Measurements from ENCODE around the gene RBFOX2. TPM values are rescaled to one million over a fixed set of nuclear protein-coding genes. Genes with fewer than 3 reads are reported as not detected.

RBFOX2 gene
- total RNA-seq, 3 donors from 2014 or later, result 63.4 to 97.3 (median 85.5) TPM

DNA sequence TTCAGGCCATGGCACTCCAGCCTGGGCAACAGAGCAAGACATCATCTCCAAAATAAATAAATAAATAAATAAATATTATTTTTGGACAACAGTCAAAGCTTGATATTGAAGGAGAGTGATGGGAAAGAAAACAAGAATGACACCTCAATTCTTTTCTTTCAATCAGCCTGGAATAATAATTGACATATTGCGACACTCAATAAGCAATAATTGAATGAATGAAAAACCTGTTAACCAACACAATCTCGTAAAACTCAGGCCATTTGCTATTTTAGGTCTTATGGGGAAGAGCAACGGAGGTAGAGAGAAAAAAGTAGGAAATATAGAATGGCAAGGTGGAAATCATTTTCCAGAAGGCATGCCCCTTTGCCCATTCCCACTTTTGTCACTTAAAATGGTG is 10.5 kb upstream of the RBFOX2 start:
- DNase-seq (ENCODE audit: low spot score in 2 of 2), result no peak
- intact Hi-C loops (cut with DNase I; ENCODE audit: low total_unique reads), result no loop called here
- Histone ChIP-seq H3K9me3 (no peaks in the 10 kb centered on the region), H3K4me1 (no peaks in the 10 kb centered on the region), H3K36me3 (no peaks in the 10 kb centered on the region), H3K4me3 (no peak overlapping the region), H3K27me3 (no peaks in the 10 kb centered on the region), H3K27ac (no peak overlapping the region)
- TF ChIP-seq POLR2AphosphoS5 (IDR thresholded peaks at IDR 0.05) (no peak), POLR2A (IDR thresholded peaks at IDR 0.05) (no peak)
- TF ChIP-seq, protein P1, sequence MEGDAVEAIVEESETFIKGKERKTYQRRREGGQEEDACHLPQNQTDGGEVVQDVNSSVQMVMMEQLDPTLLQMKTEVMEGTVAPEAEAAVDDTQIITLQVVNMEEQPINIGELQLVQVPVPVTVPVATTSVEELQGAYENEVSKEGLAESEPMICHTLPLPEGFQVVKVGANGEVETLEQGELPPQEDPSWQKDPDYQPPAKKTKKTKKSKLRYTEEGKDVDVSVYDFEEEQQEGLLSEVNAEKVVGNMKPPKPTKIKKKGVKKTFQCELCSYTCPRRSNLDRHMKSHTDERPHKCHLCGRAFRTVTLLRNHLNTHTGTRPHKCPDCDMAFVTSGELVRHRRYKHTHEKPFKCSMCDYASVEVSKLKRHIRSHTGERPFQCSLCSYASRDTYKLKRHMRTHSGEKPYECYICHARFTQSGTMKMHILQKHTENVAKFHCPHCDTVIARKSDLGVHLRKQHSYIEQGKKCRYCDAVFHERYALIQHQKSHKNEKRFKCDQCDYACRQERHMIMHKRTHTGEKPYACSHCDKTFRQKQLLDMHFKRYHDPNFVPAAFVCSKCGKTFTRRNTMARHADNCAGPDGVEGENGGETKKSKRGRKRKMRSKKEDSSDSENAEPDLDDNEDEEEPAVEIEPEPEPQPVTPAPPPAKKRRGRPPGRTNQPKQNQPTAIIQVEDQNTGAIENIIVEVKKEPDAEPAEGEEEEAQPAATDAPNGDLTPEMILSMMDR (IDR thresholded peaks at IDR 0.05), result no peak

DNA sequence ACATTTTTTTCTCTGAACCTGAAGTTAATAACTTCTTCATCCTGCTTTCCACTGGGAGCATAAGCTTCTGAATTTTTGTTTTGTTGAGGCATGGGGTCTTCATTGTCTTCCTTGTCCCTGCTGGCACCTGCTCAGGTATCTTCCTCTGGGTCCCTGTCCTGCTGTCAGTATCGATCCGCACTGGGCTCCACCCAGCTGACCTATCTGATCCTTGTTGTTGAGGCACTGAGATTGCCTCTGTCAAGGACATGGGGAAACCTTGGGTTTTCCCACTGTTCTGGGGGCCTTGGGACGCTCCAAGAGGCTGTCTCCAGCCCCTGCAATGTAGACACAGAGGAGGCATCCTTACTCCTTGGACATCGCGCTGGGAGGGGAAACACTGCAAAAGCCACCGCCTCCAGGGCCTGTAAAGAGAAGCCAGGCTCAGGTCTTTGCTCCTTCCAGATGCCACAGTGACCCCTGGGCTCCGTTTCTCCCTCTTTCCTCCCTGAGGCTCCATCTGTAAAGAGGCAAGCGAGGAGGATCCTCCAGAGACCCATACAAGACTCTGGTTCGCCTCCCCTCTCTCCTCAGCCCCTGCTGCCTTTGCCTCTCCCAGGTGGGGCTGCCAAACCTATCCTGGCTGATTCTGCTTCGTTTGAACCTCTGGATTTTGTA is 8.6 kb upstream of the RBFOX2 start:
- Histone ChIP-seq H3K4me3 (no peak overlapping the region), H3K27me3 (no peaks in the 10 kb centered on the region), H3K36me3 (no peaks in the 10 kb centered on the region), H3K27ac (no peak overlapping the region), H3K4me1 (no peaks in the 10 kb centered on the region), H3K9me3 (no peaks in the 10 kb centered on the region)
- TF ChIP-seq POLR2AphosphoS5 (IDR thresholded peaks at IDR 0.05), result no peak
- TF ChIP-seq, protein P1 (IDR thresholded peaks at IDR 0.05), result no peak
- TF ChIP-seq POLR2A (IDR thresholded peaks at IDR 0.05), result no peak
- DNase-seq (ENCODE audit: low spot score in 2 of 2), result no peak
- intact Hi-C loops (cut with DNase I; ENCODE audit: low total_unique reads), result no loop called here

DNA sequence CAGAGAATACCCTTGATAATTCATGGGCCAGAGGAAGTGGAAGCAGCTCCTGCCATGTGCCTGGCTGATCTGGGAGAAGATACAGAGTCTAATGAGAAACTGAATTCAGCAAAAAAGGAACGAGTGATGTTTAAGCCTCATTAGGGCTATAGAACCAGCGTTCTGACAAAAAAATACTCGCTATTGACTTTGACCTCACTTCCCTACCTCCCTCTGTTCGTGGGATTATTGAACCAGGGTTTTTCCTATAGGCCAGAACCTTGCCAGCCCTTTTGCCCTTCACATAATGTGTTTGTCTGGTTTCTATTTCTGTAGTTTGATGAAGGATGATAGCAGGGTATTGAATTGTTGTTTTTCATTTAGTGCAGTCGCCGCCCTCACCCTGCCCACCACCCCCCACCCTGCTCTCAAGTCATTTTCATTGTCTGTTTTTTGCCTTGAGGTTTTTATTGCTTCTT is 7.6 kb upstream of the RBFOX2 start:
- TF ChIP-seq POLR2AphosphoS5 (IDR thresholded peaks at IDR 0.05), result no peak
- no peak for TF ChIP-seq POLR2A (IDR thresholded peaks at IDR 0.05)
- TF ChIP-seq, protein P1 (IDR thresholded peaks at IDR 0.05), result no peak
- no peak overlapping the region for H3K4me3 ChIP-seq
- no peak for DNase-seq (ENCODE audit: low spot score in 2 of 2)
- H3K4me1 ChIP-seq, result no peaks in the 10 kb centered on the region
- intact Hi-C loops (cut with DNase I; ENCODE audit: low total_unique reads), result no loop called here
- H3K27ac ChIP-seq, result peak overlapping the region; percentile 36 to 38
- no peaks in the 10 kb centered on the region for H3K9me3 ChIP-seq
- no peaks in the 10 kb centered on the region for H3K27me3 ChIP-seq
- no peaks in the 10 kb centered on the region for H3K36me3 ChIP-seq

DNA sequence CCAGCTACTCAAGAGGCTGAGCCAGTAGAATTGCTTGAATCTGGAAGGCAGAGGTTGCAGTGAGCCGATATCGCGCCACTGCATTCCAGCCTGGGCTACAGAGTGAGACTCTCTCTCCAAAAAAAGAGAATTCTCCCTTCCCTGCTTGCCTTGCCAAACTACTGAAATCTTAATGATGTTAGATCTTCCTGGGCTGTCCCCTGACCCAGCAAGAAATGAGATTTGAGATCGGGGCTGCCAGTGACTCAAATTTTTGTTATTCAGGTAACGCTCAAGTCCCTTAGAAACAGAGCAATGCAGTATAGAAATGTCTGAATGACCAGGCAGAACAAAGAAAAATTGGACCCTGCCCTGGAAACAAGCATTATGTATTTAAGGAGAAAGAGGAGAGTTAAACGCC is 4.0 kb upstream of the RBFOX2 start:
- intact Hi-C loops (cut with DNase I; ENCODE audit: low total_unique reads), result no loop called here
- Histone ChIP-seq H3K27ac (no peak overlapping the region), H3K36me3 (no peaks in the 10 kb centered on the region), H3K9me3 (no peaks in the 10 kb centered on the region), H3K4me1 (no peaks in the 10 kb centered on the region), H3K4me3 (no peak overlapping the region), H3K27me3 (no peaks in the 10 kb centered on the region)
- no peak for DNase-seq (ENCODE audit: low spot score in 2 of 2)
- TF ChIP-seq, protein P1 (IDR thresholded peaks at IDR 0.05), result no peak
- TF ChIP-seq POLR2A (IDR thresholded peaks at IDR 0.05) (no peak), POLR2AphosphoS5 (IDR thresholded peaks at IDR 0.05) (no peak)

DNA sequence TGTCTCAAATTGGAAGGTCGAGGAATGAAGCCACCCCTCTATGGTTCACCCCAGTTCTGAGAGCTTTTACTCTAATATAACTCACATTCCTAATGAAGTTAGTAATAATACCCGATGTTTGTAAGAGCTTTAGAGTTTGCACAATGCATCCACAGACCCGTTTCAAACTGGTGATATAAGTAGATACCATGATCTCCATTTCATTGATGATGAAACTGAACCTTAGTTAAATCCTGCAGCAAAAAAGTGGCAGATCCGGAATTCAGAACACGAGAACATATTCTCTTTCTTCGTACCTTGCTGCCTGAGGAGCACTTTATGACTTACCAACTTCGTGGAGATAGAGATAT is 757 bp upstream of the RBFOX2 start:
- Histone ChIP-seq H3K9me3 (no peaks in the 10 kb centered on the region), H3K36me3 (no peaks in the 10 kb centered on the region), H3K27me3 (no peaks in the 10 kb centered on the region), H3K4me1 (no peaks in the 10 kb centered on the region), H3K4me3 (peak overlapping the region; percentile 80 to 93 (median 87)), H3K27ac (peak overlapping the region; percentile 87 to 95)
- DNase-seq (ENCODE audit: low spot score in 2 of 2), result no peak
- intact Hi-C loops (cut with DNase I; ENCODE audit: low total_unique reads), result loop anchor here (5.0 to 10.0 kb wide), 2 partner anchors 93 to 405 kb away; no protein-coding TSS in a partner anchor
- TF ChIP-seq, protein P1 (IDR thresholded peaks at IDR 0.05), result no peak
- no peak for TF ChIP-seq POLR2AphosphoS5 (IDR thresholded peaks at IDR 0.05)
- TF ChIP-seq POLR2A (IDR thresholded peaks at IDR 0.05), result no peak

All from breast epithelium (tissue), 4 donors.